GF-D8 (cell line): ENCODE data around the gene GCLC.

Experiments
- DNase-seq: peaks from one replicate; lab custom pipeline; 2025; lab: John Stamatoyannopoulos, UW

The GCLC gene

DNA sequence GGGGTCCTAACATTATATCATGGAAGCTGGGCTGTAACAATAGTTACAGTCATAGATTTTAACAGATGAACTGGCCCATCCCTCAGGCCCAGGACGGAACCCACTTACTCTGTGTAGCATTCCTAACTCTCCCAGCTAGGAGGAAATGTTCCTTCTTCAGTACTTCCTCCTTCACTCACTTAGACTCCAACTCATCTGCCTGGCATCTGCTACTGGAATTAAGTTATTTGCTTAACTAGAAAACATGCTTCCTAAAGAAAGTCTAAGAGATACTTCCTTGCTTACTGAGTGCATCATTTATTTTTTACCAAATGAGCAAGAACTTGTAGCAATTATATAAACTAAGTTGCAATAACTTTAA lies 20.5 kb downstream of the GCLC start:
- no peak for DNase-seq

DNA sequence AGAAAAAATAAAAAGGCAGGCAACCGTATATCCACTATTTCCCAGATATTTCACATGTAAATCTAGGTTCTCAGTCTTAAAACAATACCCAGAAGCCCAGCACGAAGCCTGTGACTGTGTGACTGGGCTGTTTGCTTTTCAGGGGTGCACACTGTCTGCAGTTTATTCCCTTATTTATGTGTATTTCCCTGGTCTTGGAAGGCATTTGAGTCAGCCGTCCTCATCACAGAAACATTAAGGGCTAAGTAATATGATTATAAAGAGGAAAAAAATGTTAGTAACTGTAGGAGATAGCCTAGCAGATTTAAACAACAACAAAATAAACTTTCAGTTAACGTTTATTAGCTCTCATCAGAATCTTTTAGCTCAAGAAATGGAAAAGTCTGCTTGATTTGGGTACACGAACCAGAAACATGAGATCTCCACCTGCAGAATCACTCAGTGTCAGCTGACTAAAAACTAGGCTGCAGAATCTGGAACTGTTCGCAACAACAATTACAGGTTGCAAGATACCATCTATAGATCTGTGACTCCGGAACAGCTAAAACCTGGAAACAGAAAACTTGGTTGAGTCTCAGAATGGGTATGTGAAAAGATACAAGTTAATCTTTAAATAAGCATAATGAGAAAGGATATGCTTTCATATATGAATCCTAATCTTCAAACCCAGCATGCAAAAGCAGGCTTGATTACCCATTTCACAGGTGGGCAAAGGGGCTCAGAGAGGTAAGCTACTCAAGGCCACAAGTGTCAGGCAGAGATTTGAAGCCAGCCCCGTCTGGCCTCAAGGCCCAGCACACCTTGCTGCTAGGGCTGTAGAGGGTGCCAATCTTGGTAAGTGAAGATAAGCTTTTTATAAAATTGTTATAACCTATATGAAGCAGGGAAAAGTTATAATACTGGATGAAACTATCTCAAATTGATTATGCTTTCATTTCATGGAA lies 21.1 kb downstream of the GCLC start:
- no peak for DNase-seq

DNA sequence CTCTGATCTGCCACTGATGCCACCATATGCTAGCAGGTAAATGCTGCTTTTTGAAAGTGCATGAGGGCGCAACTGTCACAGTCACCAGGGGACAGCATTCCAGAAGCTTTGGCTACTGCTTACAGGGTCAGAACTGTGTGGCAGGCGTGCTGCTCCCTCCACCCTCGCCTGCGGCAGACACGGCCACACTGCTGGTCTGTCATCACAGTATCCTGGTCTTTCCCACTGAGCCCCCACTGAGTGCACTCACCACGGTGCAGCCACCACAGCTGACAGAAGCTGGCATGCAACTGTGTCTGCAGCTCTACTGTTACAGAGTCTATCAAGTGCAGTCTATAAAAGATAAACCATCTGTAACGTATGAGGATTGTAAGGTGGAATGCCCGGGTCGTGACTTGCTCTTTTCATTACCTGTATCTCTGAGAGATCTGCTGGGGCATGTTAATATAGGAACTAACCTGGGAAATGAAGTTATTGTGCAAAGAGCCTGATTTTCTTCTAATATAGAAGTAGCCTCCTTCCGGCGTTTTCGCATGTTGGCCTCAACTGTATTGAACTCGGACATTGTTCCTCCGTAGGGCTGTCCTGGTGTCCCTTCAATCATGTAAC lies 24.5 kb downstream of the GCLC start:
- no peak for DNase-seq

DNA sequence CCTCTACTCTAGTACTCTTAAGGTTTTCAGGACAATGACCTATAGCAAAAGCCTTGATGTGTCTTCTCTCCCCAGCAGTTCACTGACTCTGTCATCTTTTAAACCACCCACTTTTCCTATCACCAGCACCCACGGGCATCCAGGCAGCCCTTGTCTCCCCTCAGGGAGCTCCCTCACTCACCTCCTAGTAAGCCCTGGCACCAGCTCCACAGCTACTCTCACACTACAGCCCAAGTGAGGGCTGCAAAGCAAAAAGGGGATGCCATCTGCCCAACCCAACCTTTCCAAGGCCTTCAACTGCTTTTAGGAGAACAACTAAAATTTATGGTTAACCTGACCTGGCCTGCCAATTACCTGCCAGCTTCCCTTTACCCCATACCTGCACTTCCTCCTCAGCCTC lies 26.0 kb downstream of the GCLC start:
- DNase-seq: no peak

DNA sequence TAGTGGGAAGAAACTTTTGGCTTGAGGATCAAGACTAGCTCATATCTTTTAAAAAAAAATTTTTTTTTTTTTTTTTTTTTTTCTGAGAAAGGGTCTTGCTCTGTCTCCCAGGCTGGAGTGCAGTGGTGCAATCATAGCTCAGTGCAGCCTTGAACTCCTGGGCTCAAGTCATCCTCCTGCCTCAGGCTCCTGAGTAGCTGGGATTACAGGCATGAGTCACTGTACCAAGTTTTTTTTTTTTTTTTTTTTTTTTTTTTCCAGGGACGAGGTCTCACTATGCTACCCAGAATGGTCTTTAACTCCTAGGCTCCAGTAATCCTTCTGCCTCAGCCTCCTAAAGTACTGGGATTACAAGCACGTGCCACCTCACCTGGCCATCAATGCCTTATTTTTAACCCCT lies 27.9 kb downstream of the GCLC start:
- DNase-seq: no peak

DNA sequence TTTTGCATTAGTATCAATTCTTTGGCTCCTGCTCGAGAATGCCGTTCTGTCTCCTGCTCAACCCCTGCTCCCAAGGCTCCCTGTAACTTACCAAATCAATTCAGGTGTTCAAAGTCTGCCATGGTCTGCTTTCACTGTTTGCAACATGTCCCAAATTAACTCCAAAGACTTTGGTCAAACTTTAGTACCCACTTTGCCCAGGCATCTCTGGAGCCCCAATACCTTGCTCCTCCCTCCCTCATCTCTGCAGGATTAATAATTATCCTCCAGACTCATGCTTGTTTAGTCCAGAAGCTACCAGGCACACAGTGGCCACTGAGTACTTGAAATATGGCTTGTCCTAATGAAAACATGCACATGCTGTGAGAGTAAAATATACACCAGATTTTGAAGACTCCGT lies 30.2 kb downstream of the GCLC start:
- no peak for DNase-seq

DNA sequence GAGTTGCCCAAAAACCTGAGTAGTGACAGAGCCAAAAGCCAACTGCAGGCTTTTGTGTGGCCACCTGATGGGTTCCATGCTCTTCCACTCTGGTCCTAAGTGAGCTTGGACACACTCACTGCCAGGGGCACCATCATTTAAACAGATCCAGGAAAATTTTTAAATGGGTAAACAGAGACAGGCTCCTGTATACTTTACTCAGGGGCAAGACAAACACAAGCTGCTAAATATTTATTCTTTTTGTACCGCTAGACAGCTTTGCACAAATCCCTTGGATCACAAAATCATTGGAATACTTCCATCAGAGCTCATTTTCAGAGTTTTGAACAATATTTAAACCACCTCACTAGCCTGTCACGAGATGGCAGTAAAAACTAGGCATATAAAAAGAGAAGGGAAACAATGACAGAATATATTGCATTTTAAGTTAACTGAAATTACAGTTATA lies 31.4 kb downstream of the GCLC start:
- no peak for DNase-seq

DNA sequence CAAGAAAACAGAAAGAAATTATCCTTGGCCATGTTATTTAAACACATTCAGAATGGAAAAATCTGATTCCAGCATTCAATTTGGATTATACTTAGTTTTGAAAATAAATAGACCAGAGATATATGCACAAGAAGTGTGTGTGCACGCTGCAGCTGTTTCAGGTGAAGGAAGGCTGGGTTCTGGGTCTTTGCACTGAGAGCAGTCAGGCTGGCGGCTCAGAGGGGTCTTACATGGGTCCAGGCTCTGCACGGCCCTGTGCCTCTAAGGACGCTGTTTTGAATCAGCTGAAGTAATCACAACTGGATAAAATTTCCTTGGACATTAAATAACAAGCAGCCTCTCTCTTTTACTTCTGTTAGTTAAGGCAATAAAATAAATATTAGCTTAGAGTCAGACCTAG lies 31.8 kb downstream of the GCLC start:
- no peak for DNase-seq

DNA sequence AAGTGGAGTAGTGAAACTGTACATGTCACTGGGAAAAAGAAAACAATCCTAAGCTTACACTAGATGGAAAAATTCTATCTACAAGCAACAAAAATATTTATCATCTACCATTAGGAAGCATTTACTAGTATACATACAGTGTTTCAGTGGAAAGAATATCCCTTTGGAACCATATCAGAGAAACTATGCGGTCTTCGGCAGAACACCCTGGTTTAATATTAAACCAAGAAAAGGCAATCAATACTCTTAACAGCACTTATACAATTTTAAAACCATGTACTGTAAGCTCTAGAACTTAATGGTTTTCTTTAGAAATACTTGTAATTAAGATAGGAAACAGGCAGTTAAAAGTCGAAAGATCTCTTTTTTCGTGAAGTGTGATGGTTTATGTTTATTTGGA lies 32.3 kb downstream of the GCLC start:
- no peak for DNase-seq

DNA sequence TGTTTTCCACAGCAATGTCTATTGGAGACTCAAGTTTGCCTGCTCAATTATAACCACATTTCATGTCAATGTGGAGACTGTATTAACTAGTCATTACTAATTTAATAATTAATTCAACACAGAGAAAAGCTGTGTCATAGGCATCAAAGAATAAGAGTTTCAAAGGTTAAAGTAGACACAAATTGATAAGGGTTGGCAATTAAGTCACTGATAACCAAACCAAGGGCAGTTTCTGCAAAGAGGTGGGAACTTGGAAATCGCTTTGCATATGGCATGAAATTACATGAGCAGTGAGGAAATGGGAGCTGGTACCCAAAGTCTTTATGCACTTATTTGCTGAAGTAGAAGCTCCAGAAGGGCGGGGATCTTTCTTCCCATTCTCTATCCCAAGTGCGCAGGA lies 34.2 kb downstream of the GCLC start:
- no peak for DNase-seq

DNA sequence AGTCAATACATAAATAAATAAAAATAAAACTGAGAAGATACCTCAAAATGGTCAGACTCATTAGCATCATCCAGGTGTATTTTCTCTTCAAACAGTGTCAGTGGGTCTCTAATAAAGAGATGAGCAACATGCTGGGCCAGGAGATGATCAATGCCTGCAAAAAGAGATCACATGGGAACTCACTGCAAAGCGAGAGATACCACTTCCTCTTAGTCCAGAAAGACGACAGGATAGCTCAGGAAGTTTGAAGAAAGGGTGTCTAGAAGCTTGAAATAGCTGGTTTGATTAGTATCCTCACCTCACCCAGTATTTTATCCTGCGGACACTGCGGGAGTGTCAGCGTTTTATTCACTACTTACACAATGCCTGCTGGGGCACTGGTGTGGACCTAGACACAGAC lies 38.0 kb downstream of the GCLC start:
- no peak for DNase-seq

DNA sequence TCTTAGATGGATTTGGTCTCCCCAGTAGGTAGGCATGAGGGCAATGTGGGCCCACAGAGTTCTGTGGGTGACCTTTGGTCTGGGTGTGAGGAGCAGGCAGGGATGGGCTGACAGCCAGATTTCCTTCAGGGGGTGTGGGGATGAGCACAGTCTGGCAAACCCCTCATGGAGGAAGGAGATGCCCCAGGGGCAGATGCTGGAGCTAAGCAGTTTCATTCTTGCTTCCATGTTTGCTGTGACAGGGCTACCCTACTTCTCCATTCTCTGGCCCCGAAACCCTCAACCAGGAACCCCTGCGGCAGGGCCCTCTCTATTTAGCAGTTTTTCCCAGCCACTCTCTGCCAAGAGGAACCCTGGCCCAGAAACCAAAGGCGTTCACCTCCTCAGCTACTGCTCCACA lies 40.4 kb downstream of the GCLC start:
- no peak for DNase-seq

DNA sequence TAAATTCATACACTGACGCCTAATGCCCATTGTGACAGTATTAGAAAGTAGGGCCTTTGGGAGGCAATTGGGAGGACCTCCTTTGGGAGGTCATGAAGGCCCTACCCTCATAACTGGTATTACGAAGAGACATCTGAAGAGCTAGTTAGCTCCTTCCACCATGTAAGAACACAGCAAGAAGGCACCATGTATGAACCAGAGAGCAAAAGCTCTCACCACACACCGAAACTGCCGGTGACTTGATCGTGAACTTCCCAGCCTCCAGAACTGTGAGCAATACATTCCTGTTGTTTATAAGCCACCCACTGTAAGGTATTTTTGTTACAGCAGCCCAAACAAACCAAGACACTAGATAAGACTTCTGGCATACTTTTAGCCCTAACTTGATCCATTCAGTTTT lies 41.8 kb downstream of the GCLC start:
- no peak for DNase-seq

DNA sequence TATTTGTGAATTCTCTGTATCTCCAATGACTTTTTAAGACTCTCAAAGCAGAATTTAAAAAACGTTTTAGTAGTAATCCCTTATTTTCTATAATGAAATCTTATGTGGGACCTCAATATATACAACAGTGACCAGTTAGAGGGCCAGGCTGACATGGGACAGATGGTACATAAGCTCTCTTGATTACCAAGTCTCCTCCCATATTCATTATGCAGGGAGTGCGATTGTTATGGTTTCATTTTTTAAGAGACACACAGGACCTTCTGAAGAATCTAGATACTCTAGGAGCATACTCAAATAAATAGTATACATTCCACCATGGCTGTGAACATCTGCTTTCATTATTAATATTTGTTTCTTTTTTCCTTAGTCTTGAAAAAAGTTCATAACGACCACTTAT lies 43.5 kb downstream of the GCLC start:
- DNase-seq: no peak

DNA sequence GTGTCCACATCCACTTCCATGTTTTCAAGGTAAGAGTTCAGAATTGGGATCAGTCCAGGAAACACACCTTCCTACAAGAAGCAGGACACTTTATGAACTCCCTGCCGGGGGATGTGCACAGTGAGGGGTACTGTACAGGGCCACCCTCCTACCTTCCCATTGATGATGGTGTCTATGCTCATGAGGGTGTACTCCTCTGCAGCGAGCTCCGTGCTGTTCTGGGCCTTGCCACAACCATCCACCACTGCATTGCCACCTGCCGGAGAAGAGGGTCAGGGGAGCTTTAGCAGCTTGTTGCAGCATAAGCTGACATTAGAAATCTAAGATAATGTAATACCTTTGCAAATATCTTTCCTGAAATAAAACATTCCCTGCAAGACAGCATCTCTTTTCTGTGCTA lies 44.8 kb downstream of the GCLC start:
- no peak for DNase-seq

DNA sequence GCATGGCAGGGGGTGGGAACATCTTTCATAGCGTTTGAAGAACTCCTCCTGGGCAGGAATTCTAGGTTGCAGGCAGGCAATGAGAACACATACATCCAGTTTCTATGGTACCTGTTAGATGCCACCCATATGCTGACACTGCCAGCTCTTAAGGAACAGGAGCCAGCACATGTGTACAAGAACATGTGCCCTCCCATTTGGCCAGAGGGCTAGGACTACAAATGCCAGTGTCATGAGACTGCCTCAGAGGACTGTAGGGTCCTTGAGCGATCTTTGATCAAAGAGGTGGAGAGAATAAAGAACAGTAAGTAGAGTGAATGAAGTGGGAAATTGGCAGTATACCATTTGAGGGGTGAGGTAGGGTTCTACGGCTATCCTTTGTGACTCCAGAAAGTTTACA lies 45.8 kb downstream of the GCLC start:
- no peak for DNase-seq

DNA sequence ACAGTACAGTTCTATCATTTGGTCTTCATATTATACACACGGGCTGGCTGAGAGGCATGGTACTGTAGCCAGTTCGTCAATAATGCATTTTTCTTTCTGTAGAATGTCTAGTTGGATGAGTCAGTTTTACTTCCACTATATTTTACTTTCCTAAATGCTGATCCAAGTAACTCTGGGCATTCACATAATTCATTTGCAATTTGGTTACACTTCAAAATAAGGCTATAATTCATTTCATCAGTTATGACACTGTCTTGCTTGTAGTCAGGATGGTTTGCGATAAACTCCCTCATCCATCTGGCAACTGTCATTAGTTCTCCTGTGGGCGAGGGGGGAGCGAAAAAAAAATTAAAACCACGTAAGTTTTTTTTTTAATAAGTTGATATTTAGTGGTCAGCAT lies 46.3 kb downstream of the GCLC start:
- DNase-seq: no peak

DNA sequence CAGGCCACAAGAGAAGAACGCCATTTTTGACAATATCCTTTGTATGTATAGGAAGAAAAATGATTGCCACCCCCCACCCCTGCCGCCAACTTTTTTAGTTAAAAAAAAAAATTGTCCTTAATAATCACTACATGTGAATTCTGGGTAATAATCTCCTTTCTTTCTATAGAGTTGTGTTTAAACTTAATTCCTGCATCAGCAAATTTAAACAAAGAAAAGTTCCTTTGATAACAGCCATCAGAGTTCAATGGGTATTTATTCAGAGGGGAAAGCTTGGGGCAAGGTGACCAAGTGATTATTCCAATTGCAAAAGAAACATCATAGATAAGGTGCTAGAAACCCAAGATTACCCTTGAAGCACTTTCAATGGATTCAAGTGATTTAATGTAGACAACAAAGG lies 47.0 kb downstream of the GCLC start:
- DNase-seq: no peak

DNA sequence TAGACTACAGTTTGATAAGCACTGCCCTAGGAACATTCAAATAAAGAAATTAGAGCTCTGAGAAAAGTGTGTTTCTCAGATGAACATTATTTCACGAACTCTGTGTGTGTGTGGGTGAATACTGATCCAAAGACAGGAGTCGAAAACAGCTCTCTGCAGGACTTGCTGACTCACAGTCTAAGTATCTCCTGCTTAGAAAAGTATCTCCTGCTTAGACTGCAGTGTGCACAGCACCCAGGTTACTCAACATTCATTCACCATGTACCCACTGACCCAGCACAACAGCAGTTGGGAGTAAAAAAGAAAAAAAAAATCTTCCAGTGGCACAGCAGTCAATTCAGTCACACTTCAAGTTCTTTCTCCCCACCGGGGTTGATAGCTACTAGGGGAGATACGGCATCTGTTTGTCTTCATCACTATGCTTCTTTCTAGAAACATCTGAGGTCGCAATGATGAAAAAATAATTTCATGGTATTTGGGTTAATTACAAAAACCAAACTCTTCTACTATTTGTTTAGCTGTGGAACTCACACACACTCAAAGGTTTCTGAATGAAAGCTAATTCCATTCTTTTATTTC lies 48.0 kb downstream of the GCLC start:
- DNase-seq: no peak

DNA sequence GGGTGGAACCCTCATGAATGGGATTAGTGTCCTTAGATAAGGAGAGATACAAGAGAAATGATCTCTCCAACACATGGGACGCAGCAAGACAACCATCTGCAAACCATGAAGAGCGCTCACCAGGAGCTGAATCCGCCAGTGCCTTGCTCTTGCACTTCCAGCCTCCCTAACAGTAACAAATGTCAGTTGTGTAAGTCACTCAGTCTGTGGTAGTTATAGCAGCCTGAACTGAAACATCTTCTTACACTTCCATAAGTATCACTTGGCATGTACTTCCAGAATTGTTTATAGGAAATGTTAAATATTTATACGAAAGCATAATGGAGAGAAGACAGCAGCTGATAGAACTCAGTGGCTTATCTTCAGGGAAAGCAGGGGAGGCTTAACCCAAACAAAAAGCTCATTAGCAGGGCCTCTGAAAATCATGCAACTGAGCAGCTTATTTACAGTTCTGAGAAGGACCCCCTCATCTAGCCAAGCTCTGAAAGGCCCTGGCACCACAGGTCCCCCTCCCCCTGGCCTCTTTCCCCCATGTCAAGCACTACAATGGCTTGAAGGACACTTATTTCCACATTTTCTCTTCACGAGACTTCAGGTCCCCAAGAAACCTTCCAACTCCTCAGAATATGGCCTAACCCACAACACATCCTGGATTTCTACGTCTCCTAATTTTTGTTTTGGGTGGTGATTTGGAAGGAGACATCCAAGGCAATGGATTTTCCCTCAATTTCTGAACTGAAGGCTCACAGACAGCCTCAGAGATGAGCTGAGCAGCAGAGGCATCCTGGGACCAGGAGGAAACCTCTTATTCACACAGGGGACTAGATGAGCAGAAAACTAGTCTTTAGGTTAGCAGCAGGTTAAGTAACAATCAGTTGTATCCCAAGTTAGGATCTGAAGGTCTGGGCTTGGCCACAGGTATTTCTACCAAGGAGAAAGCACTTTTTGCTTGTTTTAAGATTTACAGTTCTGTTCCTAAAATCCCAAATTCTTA lies 49.1 kb downstream of the GCLC start:
- no peak for DNase-seq

DNA sequence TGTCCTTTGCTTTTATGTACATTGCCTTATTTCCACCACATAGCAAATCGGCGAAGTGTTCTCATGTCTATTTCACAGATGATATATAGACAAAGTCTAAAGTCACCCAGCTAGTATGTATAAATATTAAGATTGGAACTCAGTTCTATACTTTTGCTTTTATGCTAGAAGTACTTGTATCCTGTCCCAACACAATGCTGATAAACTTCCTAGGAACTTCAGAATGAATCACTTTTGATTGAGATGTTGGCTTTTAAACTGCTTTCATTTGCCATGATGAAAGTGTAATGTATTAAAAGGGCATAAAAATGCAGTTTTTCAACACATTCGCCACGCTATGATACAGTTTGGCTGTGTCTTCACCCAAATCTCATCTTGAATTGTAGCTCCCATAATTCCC lies 50.8 kb downstream of the GCLC start:
- DNase-seq: no peak

DNA sequence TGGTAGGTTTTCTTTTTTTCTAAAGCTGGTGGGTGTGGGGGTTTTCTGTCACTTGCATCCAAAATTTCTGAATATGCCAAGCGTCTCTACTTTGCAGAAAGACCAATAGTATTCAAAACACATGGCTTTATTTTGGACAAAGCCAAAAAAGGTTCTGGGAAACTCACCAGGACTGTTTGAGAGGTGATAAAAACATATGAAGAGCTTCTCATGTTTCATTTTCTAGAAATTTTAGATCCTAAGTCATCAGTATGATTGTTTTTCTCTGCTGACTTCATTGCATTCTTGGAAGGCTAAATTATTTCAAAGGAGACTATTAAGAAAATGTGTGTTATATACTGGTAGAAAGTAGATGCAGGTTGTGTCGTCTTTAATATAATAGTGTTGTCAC lies 51.3 kb downstream of the GCLC start:
- DNase-seq: no peak
